K562 (cell line): ENCODE data around the gene C4orf36. TPM values are rescaled to one million over a fixed set of nuclear protein-coding genes. Genes with fewer than 3 reads are reported as not detected.

ENCODE experiments used
- ATAC-seq: fragments of 200-7000 bp; cut with Tn5 transposase; 3 replicates; pipeline ENCODE4 v1.9.1; 2020; ENCODE audit warnings: moderate library complexity
- BruUV-seq: library from RNA; stranded (reverse); fragments of 400-500 nt; replicated peaks from 2 replicates; lab custom pipeline; 2021; lab: Mats Ljungman, UMichigan
- CTCF ChIA-PET: fragments of 300-600 bp; formaldehyde crosslinking; extraction: SDS; loops from one replicate; lab custom pipeline; 2021; ENCODE audit warnings: low intra/inter-chr PET ratio; lab: Yijun Ruan, JAX
- POLR2A ChIA-PET: fragments of 300-600, 350-650 bp; sonication (Branson Sonifier 250); formaldehyde crosslinking; extraction: SDS; loops from one replicate; lab custom pipeline; 2021; ENCODE audit warnings: antibody characterized with exemption, inconsistent platforms; lab: Yijun Ruan, JAX
- DNase-seq, 4 experiments: peaks; one replicate each; pipeline versions ENCODE4 v3.0.0 to v3.0.0-alpha.2; 2011 to 2018; ENCODE audit warnings: low spot score in 3 of 4, mixed read lengths in 3 of 4; ENCODE audit errors: extremely low read depth in 1 of 4
- FAIRE-seq: peaks from 2 replicates; lab custom pipeline; 2011; peaks lifted over from hg19 to GRCh38; lab: Jason Lieb, UNC
- H2AFZ ChIP-seq: 2 replicates; pipeline ENCODE4 v1.6.0; 2011; ENCODE audit warnings: low read depth, low read length, control low read depth, inconsistent platforms
- H3K27ac ChIP-seq: fragments of 200-600 bp; 3 replicates; pipeline ENCODE4 v1.8.0; 2011; ENCODE audit warnings: low read depth, mild to moderate bottlenecking, control low read depth, inconsistent platforms, low read length, moderate library complexity, mixed read lengths; ENCODE audit errors: extremely low read depth
- H3K27me3 ChIP-seq, 2 experiments: fragments of 300-600 bp in 1 of 2; 2 replicates in 1 of 2; 3 replicates in 1 of 2; pipeline versions ENCODE4 v1.6.0 to v1.8.0; 2011; ENCODE audit warnings: inconsistent platforms in 2 of 2, low read length in 2 of 2, mild to moderate bottlenecking in 1 of 2, mixed read lengths in 1 of 2, moderate library complexity in 1 of 2; ENCODE audit not compliant: control insufficient read depth in 2 of 2, insufficient read depth in 2 of 2
- H3K36me3 ChIP-seq: fragments of 300-600 bp; 3 replicates; pipeline ENCODE4 v1.8.0; 2011; ENCODE audit warnings: mild to moderate bottlenecking, low read length, inconsistent platforms; ENCODE audit not compliant: control insufficient read depth, insufficient read depth
- H3K4me1 ChIP-seq, 2 experiments: fragments of 200-600 bp in 1 of 2; replicated peaks in 1 of 2; 2 replicates in 1 of 2; 3 replicates in 1 of 2; pipeline versions ENCODE4 v1.5.1 to v1.8.0; 2011; ENCODE audit warnings: inconsistent platforms in 2 of 2, low read length in 2 of 2, mild to moderate bottlenecking in 1 of 2, mixed read lengths in 1 of 2, moderate library complexity in 1 of 2; ENCODE audit not compliant: control insufficient read depth in 2 of 2, insufficient read depth in 2 of 2
- H3K4me2 ChIP-seq: 2 replicates; pipeline ENCODE4 v1.6.1; 2011; ENCODE audit warnings: low read length, control low read depth, inconsistent platforms, mixed read lengths; ENCODE audit not compliant: insufficient read depth
- H3K4me3 ChIP-seq: fragments of 200-600 bp; sonication (generic), shearing (Covaris generic); 2 replicates; pipeline ENCODE4 v1.5.1; 2016; ENCODE audit warnings: control low read depth, inconsistent platforms
- H3K79me2 ChIP-seq: fragments of 200-600 bp; 3 replicates; pipeline ENCODE4 v1.8.0; 2011; ENCODE audit warnings: low read length, inconsistent platforms; ENCODE audit not compliant: control insufficient read depth, insufficient read depth
- H3K9ac ChIP-seq, 2 experiments: 2 replicates each; pipeline versions ENCODE4 v1.6.0 to v1.6.1; 2011; ENCODE audit warnings: low read depth in 2 of 2, low read length in 2 of 2, control low read depth in 1 of 2, inconsistent platforms in 1 of 2, mild to moderate bottlenecking in 1 of 2, mixed read lengths in 1 of 2; ENCODE audit not compliant: insufficient read depth in 1 of 2
- H3K9me1 ChIP-seq: one replicate; pipeline ENCODE4 v1.6.0; 2011; ENCODE audit warnings: inconsistent platforms, mild to moderate bottlenecking, low read length, moderate library complexity; ENCODE audit not compliant: control insufficient read depth, insufficient read depth
- H3K9me3 ChIP-seq: replicated peaks from 2 replicates; pipeline ENCODE4 v1.5.1; 2011; ENCODE audit warnings: low read depth, low read length, inconsistent platforms; ENCODE audit not compliant: control insufficient read depth, insufficient read depth
- H4K20me1 ChIP-seq: replicated peaks from 2 replicates; pipeline ENCODE4 v1.6.1; 2011; ENCODE audit warnings: low read length, inconsistent platforms, mixed read lengths; ENCODE audit not compliant: control insufficient read depth, insufficient read depth
- SRSF3 ChIP-seq: fragments of 200-400 bp; formaldehyde crosslinking; IDR thresholded peaks from 2 replicates; pipeline ENCODE4 v1.6.1; 2016; ENCODE audit warnings: mild to moderate bottlenecking, low read length, moderate library complexity; ENCODE audit not compliant: insufficient read depth
- WGBS: fragments of 100-300 bp; shearing (Covaris generic); methylation state at CpG from one replicate; pipeline ENCODE4 v1.1.6; 2016; ENCODE audit warnings: low coverage, mixed read lengths; ENCODE audit not compliant: insufficient coverage; ENCODE audit errors: missing lambda C conversion rate; 5-methylcytosine and 5-hydroxymethylcytosine counted together
- in situ Hi-C: fragments of 300-500 bp; cut with MboI; formaldehyde crosslinking; loops from 4 replicates; pipeline ENCODE4 v1.15.0; 2018; ENCODE audit warnings: inconsistent platforms, mixed read lengths
- intact Hi-C: fragments of 100-400 bp; cut with micrococcal nuclease; formaldehyde crosslinking; loops from 2 replicates; pipeline ENCODE4 v1.14.2; 2022
- polyA plus RNA-seq, 8 experiments: library from polyadenylated mRNA; depleted of rRNA in 4 of 8; stranded (reverse) in 5 of 8; unstranded in 3 of 8; fragments of >200 nt; fragmentation: Nextera tagmentation in 2 of 8; fragmentation: Illumina TruSeq in 1 of 8; extraction: Ambion mirVana in 2 of 8; extraction: Trizol in 1 of 8; gene quantifications; 2 replicates each; pipeline versions ENCODE4 v1.2.1 to v1.2.3, GENCODE V29; 2011 to 2014; ENCODE audit warnings: inconsistent platforms in 1 of 8, missing spikeins in 1 of 8
- total RNA-seq, 7 experiments: library from RNA; depleted of rRNA in 6 of 7; stranded (reverse); fragments of >200 nt in 6 of 7; fragmentation: Illumina TruSeq in 2 of 7; extraction: Trizol in 2 of 7; gene quantifications; 2 replicates each; pipeline versions ENCODE4 v1.2.1 to v1.2.3, GENCODE V29; 2011 to 2021; ENCODE audit warnings: low replicate concordance in 1 of 7
- TF ChIP-seq, protein P1 (sequence below): IDR thresholded peaks from 2 replicates; pipeline ENCODE4 v1.6.1; 2011; ENCODE audit warnings: borderline replicate concordance, low read depth, mild to moderate bottlenecking, moderate library complexity, low read length; ENCODE audit not compliant: insufficient read depth, poor library complexity, severe bottlenecking
- TF ChIP-seq, protein P2 (sequence below), 3 experiments: fragments of 200-800 bp in 1 of 3; fragments of 250-450 bp in 1 of 3; fragments of 450-650 bp in 1 of 3; sonication (Bioruptor Pico) in 1 of 3; sonication (Bioruptor generic) in 1 of 3; formaldehyde crosslinking in 1 of 3; IDR thresholded peaks; 2 replicates each; pipeline versions ENCODE4 v1.6.1 to v1.8.0; 2016 to 2022; ENCODE audit warnings: mild to moderate bottlenecking in 2 of 3, missing genetic modification characterization in 2 of 3, missing compliant biosample characterization in 1 of 3, moderate library complexity in 1 of 3
- TF ChIP-seq, protein P3 (sequence below): fragments of 450-650 bp; IDR thresholded peaks from 2 replicates; pipeline ENCODE4 v1.6.1; 2016; ENCODE audit warnings: low read depth
- TF ChIP-seq, protein P4 (sequence below): fragments of 450-650 bp; IDR thresholded peaks from 2 replicates; pipeline ENCODE4 v1.6.1; 2016

The C4orf36 gene
- total and polyA plus RNA-seq, 9 of the 15 experiments (the other 6 are each of a cell fraction or from before 2014, with no cell fraction given), result 0.14 to 0.45 (median 0.20) TPM; not detected in 5

DNA sequence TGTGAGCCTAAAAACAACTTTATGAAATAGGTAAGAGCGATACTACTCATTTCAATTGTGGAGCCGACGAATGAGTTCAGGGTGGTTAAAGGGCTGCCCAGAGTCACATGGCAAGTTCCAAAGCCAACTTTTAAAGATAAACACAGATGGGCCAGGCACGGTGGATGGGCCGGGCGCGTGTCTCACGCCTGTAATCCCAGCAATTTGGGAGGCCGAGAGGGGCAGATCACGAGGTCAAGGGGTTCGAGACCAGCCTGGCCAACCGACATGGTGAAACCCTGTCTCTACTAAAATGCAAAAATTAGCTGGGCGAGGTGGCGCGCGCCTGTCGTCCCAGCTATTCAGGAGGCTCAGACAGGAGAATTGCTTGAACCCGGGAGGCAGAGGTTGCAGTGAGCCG is 914 bp upstream of the C4orf36 start:
- POLR2A ChIA-PET, result no interaction called here
- CTCF ChIA-PET, result interaction anchor here (1.1 kb wide), 1 partner anchor 397 kb away, joined by 4 read pairs; no protein-coding TSS in a partner anchor
- no peak overlapping the region for H3K4me3 ChIP-seq
- no peak overlapping the region for H2AFZ ChIP-seq
- no peaks in the 10 kb centered on the region for H4K20me1 ChIP-seq
- H3K9me3 ChIP-seq, result no peaks in the 10 kb centered on the region
- no peaks in the 10 kb centered on the region for H3K9me1 ChIP-seq
- intact Hi-C loops (no loop called here), in situ Hi-C loops (loop anchor here (5.0 to 10.0 kb wide), 2 partner anchors 241 to 952 kb away; no protein-coding TSS in a partner anchor)
- H3K36me3 ChIP-seq, result no peaks in the 10 kb centered on the region
- no TSS peak for BruUV-seq
- no peaks in the 10 kb centered on the region for H3K79me2 ChIP-seq
- no peak overlapping the region for H3K27ac ChIP-seq
- FAIRE-seq (no peak), DNase-seq (no peak), ATAC-seq (no peak)
- H3K4me1 ChIP-seq, result peaks cover 6 to 10% of the 10 kb centered on the region in 2 experiments; a peak in 3 of 5 replicates
- peaks cover 0 to 4% of the 10 kb centered on the region in 2 experiments; a peak in 2 of 5 replicates for H3K27me3 ChIP-seq
- H3K9ac ChIP-seq, result no peak overlapping the region
- WGBS, result 93% methylated on average over 11 of the region's 19 CpGs
- no peak overlapping the region for H3K4me2 ChIP-seq
- TF ChIP-seq, protein P1, sequence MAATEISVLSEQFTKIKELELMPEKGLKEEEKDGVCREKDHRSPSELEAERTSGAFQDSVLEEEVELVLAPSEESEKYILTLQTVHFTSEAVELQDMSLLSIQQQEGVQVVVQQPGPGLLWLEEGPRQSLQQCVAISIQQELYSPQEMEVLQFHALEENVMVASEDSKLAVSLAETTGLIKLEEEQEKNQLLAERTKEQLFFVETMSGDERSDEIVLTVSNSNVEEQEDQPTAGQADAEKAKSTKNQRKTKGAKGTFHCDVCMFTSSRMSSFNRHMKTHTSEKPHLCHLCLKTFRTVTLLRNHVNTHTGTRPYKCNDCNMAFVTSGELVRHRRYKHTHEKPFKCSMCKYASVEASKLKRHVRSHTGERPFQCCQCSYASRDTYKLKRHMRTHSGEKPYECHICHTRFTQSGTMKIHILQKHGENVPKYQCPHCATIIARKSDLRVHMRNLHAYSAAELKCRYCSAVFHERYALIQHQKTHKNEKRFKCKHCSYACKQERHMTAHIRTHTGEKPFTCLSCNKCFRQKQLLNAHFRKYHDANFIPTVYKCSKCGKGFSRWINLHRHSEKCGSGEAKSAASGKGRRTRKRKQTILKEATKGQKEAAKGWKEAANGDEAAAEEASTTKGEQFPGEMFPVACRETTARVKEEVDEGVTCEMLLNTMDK, result no peak
- no peak for TF ChIP-seq SRSF3
- TF ChIP-seq, protein P2, sequence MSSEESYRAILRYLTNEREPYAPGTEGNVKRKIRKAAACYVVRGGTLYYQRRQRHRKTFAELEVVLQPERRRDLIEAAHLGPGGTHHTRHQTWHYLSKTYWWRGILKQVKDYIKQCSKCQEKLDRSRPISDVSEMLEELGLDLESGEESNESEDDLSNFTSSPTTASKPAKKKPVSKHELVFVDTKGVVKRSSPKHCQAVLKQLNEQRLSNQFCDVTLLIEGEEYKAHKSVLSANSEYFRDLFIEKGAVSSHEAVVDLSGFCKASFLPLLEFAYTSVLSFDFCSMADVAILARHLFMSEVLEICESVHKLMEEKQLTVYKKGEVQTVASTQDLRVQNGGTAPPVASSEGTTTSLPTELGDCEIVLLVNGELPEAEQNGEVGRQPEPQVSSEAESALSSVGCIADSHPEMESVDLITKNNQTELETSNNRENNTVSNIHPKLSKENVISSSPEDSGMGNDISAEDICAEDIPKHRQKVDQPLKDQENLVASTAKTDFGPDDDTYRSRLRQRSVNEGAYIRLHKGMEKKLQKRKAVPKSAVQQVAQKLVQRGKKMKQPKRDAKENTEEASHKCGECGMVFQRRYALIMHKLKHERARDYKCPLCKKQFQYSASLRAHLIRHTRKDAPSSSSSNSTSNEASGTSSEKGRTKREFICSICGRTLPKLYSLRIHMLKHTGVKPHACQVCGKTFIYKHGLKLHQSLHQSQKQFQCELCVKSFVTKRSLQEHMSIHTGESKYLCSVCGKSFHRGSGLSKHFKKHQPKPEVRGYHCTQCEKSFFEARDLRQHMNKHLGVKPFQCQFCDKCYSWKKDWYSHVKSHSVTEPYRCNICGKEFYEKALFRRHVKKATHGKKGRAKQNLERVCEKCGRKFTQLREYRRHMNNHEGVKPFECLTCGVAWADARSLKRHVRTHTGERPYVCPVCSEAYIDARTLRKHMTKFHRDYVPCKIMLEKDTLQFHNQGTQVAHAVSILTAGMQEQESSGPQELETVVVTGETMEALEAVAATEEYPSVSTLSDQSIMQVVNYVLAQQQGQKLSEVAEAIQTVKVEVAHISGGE (CRISPR knock-in tag; IDR thresholded peaks at IDR 0.05), result no peak
- TF ChIP-seq, protein P3, sequence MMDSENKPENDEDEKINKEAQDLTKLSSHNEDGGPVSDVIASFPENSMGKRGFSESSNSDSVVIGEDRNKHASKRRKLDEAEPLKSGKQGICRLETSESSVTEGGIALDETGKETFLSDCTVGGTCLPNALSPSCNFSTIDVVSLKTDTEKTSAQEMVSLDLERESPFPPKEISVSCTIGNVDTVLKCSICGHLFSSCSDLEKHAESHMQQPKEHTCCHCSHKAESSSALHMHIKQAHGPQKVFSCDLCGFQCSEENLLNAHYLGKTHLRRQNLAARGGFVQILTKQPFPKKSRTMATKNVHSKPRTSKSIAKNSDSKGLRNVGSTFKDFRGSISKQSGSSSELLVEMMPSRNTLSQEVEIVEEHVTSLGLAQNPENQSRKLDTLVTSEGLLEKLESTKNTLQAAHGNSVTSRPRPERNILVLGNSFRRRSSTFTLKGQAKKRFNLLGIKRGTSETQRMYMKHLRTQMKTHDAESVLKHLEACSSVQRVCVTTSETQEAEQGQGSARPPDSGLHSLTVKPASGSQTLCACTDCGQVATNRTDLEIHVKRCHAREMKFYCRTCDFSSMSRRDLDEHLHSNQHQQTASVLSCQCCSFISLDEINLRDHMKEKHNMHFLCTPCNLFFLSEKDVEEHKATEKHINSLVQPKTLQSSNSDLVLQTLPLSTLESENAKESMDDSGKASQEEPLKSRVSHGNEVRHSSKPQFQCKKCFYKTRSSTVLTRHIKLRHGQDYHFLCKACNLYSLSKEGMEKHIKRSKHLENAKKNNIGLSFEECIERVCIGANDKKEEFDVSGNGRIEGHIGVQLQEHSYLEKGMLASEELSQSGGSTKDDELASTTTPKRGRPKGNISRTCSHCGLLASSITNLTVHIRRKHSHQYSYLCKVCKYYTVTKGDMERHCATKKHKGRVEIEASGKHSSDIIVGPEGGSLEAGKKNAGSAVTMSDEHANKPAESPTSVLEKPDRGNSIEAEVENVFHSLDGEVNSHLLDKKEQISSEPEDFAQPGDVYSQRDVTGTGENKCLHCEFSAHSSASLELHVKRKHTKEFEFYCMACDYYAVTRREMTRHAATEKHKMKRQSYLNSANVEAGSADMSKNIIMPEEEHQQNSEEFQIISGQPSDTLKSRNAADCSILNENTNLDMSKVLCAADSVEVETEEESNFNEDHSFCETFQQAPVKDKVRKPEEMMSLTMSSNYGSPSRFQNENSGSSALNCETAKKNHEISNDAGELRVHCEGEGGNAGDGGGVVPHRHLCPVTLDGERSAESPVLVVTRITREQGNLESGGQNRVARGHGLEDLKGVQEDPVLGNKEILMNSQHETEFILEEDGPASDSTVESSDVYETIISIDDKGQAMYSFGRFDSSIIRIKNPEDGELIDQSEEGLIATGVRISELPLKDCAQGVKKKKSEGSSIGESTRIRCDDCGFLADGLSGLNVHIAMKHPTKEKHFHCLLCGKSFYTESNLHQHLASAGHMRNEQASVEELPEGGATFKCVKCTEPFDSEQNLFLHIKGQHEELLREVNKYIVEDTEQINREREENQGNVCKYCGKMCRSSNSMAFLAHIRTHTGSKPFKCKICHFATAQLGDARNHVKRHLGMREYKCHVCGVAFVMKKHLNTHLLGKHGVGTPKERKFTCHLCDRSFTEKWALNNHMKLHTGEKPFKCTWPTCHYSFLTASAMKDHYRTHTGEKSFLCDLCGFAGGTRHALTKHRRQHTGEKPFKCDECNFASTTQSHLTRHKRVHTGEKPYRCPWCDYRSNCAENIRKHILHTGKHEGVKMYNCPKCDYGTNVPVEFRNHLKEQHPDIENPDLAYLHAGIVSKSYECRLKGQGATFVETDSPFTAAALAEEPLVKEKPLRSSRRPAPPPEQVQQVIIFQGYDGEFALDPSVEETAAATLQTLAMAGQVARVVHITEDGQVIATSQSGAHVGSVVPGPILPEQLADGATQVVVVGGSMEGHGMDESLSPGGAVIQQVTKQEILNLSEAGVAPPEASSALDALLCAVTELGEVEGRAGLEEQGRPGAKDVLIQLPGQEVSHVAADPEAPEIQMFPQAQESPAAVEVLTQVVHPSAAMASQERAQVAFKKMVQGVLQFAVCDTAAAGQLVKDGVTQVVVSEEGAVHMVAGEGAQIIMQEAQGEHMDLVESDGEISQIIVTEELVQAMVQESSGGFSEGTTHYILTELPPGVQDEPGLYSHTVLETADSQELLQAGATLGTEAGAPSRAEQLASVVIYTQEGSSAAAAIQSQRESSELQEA, result no peak
- TF ChIP-seq, protein P4, sequence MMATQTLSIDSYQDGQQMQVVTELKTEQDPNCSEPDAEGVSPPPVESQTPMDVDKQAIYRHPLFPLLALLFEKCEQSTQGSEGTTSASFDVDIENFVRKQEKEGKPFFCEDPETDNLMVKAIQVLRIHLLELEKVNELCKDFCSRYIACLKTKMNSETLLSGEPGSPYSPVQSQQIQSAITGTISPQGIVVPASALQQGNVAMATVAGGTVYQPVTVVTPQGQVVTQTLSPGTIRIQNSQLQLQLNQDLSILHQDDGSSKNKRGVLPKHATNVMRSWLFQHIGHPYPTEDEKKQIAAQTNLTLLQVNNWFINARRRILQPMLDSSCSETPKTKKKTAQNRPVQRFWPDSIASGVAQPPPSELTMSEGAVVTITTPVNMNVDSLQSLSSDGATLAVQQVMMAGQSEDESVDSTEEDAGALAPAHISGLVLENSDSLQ, result no peak
